ENCODE results near the gene DMD.

- TF ChIP-seq CTCF (IDR thresholded peaks at IDR 0.05; ENCODE audit: low read length) (no peak), EZH2 (optimal IDR thresholded peaks at IDR 0.05; ENCODE audit: low read depth, low read length) (no peak), EZH2phosphoT487 (IDR thresholded peaks at IDR 0.05; ENCODE audit: low read length) (no peak)
Observed at GRCh38 chrX:31449081-31449480, 1762.3 kb downstream of the DMD start.

Data from MM.1S (cell line).